NCI-H82 treated with DMSO at 0.1 percent for 48 hours (cell line): ENCODE results near the gene SKAP1.
A peak's percentile ranks its signal among the peaks of the same experiment; 100 is the strongest.
"Not testable (repeated sequence)": the region's sequence is repeated elsewhere in the genome, so short reads cannot be mapped to it uniquely, and the experiment has no call there.

Source experiments
- DNase-seq: peaks from one replicate; lab custom pipeline; 2025; ENCODE audit not compliant: unreplicated experiment; lab: John Stamatoyannopoulos, UW

Gene SKAP1

DNA sequence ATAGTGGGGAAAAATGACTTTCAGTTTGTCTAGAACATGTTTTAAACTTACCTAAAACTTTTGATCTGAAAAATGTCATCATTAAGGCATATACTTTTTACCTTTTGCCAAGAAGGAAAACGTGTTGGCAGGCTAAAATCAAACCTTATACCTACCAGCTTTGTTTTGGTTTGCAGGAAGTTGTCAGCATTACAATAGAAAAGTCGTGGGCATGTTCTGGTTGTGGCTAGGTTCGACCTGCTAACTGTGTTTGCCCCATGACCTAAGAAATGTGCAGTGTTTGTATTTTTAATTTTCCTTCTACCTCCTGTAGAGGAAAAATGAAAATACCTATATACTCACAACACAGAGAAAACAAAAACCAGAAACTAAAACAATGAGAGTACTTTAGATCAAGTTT is 13.0 kb downstream of the SKAP1 start:
- no peak for DNase-seq

DNA sequence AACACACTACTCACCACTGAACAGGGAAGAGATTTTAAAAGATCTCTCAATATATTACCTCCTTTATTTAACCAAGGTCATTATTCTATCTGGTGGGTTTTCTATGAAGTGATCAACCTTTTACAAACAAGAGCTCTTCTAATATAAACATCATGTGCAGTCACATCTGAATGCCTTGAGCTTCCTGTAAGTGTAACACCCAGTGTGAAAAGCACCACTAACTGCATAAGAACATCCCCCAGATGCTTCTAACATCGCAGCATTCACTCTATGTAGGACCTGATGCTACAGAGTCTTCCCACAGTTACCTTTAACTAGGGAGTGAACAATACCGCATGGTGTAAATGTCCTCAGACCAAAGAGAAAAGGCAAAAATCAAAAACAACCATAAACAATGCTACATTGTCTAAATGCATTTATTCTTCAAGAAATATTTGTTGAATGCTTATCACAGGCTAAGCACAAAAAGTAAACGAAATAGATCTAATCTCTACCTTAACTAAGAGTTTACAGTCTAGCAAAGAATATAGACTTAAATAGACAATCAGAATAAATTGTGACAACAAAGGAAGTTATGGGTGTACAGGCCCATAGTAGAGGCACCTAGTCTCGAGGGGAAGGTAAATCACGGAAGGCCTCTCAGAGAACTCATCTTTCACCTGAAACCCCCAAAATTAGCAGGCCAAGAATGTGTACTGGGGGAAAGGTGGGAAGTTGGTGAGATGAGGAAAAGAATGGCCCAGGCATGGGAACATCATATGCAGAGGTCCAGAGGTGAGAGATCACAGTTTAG is 16.2 kb downstream of the SKAP1 start:
- DNase-seq, result no peak

DNA sequence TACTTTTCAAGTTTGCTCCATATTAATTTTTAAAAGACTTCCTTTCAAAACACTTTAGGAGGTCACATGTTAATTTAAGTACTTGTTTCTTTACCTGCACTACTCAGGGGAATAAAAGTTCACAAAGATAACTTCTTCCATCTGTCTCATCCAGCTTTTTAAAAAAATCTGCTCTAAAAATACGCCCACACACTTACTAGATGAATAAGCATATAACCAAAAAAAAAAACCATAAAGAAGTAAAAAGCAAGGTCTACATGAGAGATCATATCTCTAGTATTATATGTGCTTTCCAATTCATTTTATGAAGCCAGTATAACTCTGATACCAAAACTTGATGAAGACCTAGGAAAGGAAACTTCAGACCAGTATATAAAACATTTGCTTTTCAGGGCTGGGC is 17.2 kb downstream of the SKAP1 start:
- no peak for DNase-seq

DNA sequence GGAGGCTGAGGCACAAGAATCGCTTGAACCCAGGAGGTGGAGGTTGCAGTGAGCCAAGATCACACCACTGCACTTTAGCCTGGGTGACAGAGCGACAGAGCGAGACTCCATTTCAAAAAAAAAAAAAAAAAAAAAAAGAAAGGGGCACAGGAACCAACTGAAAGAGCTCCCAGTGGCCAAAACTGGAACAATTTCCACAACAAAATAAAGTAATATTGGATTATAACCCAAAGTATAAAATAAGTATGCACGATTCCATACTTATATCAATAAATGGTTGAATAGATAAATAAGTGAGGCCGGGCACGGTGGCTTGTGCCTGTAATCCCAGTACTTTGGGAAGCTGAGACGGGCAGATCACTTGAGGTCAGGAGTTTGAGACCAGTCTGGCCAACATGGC is 19.2 kb downstream of the SKAP1 start:
- DNase-seq, result not testable (repeated sequence)

DNA sequence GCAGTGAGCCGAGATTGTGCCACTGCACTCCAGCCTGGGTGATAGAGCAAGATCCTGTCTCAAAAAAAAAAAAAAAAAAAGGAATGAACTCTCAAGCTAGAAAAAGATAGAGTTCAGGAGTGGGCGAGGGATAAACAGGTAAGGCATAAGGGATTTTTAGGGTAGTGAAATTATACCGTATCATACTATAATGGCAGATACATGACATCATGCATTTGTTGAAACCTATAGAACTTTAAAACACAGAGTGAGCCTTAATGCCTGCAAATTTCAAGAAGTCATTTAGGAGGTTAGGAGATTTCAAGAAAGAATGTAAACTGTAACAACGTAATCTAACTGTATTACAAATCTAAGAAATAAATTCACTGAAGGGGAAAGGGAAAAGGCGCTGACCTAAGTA is 20.4 kb downstream of the SKAP1 start:
- no peak for DNase-seq

DNA sequence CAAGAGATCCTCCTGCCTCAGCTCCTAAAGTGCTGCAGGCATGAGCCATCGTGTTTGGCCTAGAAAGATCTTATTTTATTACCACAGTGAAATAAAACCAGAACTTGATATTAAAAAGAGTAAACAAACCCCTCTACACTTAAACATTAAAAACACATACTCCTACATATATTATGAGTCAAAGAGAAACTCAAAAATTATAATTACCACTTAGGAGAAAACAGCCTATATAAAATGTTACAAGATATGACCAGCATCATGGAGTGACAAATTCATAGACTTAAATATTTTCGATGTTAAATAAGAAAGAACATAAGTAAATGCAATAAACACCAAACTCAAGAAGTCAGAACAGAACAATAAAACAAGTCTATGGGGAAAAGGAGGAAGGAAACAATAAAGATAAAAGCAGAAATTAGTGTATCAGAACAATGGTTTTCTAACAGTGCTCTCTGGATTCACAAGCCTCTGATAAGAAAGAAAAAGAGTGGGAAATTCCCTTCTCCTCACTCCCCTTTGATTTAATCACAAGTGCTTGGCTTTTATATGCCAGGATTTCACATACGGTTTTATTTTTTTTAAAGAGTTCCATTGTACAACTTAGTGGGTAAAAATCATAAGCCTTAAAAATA is 23.0 kb downstream of the SKAP1 start:
- no peak for DNase-seq

DNA sequence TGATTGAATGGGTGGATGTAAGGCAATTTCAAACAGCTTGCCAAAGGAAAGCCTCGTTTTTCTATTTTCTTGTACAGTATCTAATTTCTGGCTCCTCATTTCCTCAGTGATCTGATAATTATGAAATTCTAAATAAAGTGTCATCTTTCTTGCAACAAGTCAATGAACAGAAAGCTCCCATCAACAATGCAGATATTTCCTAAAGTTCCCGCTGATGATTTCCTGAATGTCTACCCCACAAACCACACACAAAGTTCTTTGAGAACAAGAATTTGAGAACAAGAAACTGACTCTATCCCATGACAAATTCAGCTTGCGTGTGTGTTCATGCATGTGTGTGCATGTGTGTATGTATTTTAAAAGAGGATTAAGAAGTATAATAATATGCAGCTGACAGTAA is 35.2 kb downstream of the SKAP1 start:
- no peak for DNase-seq

DNA sequence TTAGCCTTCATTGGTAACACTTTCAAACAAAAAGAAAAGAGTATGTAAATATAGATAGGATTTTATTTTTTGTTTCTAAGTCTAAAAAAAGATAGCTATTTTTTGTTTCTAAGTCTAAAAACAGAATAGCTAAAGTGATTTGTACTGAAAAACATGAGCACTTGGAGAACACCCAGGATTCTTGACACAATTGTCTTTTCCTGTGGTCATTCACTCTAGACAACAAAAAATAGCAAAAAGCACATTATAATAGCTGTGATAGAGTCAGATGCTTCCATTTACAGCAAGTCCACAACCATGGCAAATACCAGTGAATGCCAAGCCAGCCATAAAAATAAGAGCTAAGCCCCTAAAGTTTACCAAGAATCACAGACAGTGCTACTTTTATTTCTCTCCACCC is 36.7 kb downstream of the SKAP1 start:
- no peak for DNase-seq

DNA sequence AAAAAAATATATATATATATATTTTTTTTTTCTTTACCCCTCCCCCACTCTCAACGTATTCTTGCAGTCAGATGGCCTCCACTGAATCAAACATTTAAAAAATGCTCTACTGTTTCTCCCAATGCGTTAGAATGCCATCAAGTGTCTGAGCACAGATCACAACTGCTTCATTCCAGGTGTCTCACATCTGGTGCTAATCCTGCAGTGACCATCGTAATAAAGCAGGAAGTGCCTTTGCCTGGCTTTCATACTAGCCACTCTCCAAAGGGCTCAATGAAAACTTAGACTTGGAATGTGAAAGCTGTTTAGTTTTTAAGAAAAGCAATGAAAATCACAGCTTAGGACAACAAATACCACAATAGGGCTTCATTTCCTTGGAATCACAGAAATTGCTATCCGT is 37.2 kb downstream of the SKAP1 start:
- DNase-seq, result no peak

DNA sequence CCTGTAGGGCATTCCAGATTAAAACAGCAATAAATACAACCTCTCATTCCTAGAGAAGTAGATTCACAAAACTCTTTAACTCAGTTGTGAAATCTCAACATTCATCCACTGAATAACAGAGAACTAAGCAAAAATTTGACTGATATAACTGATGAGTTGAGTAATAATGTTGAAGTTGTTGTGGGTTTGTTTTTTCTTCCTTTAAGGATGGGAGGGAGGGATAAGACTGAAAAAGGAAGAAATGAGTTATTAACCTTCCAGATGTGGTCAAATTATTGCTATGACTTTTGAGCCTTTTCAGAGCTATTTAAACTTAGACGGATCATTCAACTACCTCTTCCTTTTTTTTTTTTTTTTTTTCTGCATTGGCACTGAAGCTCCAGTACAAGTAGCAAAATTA is 38.6 kb downstream of the SKAP1 start:
- DNase-seq, result no peak

DNA sequence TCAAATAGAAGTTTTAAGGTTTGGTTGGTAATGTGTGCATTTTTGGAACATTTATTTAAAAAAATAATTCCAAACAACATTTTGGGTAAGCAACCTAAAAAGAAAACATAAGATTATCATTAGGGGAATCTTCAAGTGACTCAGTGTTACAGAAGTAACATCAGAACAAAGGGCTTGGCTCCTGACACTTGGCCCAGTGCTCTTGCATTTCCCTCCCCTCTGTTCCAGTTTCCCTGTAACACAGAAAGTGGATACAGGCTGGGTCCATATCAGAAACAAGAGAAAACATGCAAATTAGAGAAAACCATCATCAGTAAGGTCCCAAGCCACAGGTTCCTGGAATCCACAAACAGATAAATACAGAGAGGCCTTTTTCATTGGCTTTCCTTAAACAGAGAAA is 40.1 kb downstream of the SKAP1 start:
- DNase-seq, result no peak

DNA sequence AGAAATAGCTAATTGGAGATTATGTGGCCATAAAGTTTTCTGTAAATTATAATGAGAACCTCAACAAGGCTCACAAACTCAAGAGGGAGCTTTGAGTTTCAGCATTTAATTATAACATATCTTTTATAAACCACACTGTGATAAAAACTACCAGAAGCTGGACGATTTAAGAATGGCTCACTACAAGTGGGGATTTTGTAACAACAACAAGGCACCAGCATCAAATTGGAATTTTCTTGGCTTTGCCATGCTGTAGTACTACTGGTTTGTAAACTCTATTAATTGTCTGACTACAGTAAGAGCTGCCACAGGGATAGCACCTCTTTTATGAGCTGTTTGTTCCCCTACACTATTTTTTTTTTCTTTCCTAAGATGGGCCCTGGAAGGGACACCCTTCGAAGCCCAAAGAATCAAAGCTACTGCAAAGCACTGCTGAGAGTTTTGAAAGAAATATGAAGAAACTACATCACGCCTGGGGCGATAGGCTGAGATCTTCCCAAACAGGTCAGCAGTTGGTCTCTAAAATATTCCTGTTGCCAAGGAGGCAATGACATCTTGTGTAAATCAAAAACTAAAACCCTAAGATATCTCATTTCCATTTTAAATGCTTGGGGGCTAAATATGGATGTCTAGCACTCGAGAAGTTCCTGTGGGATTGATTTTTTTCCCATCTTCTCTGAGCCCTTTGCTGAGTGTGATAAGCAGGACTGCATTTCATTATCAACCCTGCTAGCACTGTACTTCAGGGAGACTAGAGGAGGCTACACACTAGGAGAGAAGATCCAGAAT is 40.9 kb downstream of the SKAP1 start:
- DNase-seq, result no peak

DNA sequence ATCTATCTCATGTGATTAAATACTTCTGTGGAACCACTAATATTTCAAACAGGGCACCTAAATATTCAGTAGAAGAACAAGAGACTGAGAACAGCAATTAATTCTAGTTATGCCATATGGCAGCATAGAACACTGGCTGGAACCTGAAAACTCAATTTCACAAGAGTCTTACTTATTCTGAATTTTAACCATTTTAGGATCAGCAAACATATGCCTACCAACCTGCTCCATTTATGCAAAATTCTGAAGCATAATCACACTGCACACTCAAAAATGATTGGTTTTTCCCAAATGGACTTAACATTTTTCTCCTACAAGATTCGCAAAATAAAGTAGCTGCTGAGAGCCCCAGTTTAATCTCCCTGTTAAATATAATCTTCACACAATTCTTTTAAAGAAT is 43.2 kb downstream of the SKAP1 start:
- no peak for DNase-seq

DNA sequence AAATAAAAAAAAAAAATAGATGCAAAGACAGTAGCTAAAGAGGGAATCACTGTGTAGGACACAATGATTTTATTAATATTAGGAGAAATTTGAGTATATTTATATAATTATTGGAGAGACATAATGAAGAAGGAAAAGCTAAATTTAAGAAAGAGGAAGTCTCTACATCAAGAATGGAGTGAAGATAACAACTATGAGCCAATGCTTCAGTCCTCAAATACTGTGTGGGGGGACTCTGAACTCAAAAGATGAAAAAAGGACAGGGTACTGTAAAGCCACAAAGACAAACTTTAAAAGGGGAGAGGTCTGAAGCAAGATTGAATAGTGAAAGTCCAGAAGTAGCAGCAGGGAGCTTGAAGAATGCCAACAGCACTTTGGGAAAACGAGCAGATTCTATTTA is 44.7 kb downstream of the SKAP1 start:
- DNase-seq, result no peak

DNA sequence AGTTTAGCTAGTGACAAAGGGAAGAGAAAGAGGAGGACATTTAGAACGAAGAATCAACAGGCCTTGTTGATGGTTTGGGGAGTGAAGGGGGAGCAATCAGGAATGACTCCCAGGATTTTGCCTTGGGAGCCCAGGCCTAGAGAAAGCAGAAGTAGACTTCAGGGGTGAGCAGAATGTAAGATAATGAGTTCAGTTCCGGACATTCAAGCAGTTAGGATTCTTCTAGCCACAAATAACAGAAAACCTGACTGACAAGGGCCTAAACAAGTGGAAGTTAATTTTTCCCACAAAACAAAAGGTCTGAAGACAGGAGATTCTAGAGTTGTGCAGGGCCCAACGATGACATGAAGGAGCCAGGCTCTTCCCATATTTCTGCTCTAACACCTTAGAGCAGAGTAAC is 45.9 kb downstream of the SKAP1 start:
- DNase-seq, result no peak

DNA sequence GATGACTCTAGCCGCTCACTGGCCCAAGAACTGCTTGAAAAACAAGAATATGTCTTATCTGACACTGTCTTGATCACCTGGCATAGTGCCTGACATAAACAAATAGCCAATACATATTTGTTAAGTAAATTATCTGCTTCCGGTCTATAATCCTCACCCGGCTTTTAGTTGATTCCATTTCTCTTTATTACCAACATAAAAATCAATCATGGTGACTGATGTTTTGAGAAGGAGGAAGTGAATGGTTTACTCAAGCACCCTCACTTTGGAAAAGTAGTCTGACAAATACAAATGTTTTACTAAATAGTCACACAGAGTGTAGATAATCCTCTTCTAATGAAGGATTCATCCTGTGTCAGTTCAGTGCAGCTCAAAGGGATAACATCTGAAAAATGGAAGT is 47.0 kb downstream of the SKAP1 start:
- DNase-seq, result no peak

DNA sequence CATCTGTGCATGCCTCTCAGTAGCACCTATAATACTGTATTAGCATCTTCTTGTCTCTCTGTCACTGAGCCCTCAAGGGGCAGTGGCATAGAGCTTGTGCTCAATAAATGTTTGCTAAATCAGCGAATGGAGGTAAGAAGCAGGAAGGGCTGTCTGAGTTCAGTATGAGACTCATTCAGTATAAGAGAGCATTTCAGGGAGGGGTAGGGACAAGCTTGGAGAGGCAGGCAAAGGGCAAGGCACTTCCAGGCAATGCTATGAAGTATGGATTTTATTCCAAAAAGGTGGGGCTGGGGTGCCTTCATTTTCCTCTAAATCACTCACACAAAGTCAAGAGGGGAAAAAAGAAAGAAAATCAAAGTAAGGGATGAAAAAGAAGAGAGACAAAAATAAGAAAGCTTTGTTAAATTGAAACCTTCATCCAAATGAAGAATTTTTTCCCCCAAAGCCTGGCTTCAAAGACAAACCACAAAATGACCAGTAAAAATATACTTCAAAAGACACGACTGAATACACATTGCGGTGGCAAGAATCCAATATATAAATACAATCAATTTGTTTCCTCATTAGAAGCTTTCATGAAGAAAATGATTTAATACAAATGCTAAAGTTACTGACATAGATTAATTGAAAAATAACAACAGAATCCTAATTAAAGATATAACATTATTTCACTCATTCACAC is 51.2 kb downstream of the SKAP1 start:
- DNase-seq, result no peak

DNA sequence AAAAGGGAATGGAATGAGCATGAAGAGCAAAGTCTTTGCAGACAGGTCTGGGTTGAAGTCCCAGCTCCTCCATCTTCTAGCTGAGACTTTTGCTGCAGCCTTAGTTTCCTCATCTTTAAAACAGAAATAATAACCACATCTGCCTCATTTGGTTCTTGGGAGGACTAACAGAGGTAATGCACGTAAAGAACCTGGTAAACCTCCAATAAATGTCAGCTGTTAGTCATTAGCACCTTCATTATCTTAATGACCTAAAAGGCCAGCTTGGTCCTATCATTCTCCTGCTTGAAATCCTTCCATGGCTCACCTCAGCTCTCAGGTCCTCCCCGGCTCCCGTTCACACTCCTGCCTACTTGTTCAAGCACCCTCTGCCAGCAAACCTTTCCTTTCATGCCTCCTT is 51.8 kb downstream of the SKAP1 start:
- DNase-seq, result no peak

DNA sequence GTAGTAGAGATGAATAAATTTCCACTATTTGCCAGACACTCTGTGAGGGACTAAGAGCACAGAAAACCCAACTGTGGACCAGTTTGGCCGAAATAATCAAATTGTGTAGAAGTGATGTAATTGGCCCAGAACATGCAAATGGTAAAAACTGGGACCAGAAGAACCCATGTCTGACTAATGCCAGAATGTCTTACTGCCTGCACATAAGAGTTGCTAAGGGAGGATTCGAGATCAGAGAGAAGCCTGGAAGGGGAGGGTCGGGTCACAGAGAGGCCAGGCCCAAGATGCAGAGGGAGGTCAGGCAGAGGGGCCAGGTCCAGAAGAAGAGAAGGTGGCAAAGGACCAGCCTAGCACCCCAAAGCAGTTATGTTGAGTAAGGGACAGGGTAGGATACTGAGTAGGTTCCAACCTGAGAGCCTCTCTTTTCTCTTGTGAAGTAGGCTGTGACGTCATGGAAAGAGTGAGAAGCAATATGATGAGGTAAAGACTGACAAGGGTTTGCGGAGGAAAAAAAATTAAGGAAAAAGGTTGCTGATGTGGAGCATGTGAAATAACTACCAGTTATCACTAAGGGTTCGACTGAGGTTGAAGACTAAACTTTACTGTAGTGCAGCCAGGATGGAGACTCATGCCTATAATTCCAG is 53.2 kb downstream of the SKAP1 start:
- DNase-seq, result no peak

DNA sequence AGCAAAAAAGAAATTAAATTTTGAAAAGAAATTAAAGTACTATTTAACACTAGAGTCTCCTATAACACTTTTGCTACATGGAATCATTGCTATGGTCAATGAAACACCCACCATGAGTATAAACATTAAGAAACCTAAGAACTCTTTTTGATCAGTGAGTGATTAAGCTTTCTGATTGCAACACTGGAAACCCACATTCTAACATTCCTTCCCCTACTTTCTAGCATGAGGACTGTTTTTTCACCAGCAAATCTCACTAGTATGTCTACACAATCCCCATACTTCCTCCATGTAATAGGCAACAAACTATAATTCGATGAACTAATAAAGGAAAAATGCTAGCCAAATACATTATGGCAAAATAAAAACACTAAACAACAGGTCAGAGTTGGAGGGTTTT is 54.7 kb downstream of the SKAP1 start:
- no peak for DNase-seq

DNA sequence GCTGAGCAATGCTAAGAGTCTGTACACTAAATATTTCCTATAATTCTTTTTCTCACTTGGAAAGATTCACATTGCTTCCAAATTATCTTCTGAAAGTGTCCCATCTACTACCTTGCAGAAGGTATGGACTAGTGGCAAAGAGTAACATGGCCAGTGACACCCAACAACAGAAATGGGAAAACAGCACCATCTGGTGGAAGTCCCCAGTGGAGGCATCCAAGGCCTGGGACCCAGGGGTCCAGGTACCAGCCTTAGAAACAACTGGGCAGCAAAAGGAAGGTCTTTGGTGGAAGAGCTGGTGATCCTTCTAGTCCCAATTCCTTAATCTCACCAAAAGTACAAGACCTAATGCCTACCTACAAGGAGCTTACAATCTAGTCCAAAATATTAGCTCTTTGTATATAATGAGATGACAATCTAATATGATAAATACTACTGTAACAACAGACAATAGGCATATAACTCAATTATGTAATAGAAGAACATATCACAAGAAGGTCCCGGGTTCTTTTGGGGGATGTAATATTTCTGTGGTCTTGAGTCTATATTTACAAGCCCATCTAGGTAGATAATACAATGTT is 55.3 kb downstream of the SKAP1 start:
- peak; percentile 4 for DNase-seq
